Endothelial cell of umbilical vein (primary cell): Measurements from ENCODE around the gene DLEU7.

ENCODE experiments used
- EZH2 ChIP-seq: IDR thresholded peaks from 2 replicates; pipeline ENCODE4 v1.6.1; 2012; ENCODE audit warnings: borderline replicate concordance, low read depth, mild to moderate bottlenecking, moderate library complexity, low read length, inconsistent platforms; ENCODE audit not compliant: severe bottlenecking
- MYC ChIP-seq: IDR thresholded peaks from one replicate; pipeline ENCODE4 v1.6.1; 2011; ENCODE audit warnings: mild to moderate bottlenecking, low read depth, low read length
- POLR2A ChIP-seq: IDR thresholded peaks from 2 replicates; pipeline ENCODE4 v1.6.1; 2012; ENCODE audit warnings: low read depth, mild to moderate bottlenecking, control low read depth, low read length
- POLR2AphosphoS5 ChIP-seq: IDR thresholded peaks from 2 replicates; pipeline ENCODE4 v1.6.1; 2012; ENCODE audit warnings: low read depth, mild to moderate bottlenecking, control low read depth, low read length, moderate library complexity; ENCODE audit not compliant: insufficient read depth
- TF ChIP-seq, protein P1 (sequence below), 2 donors: IDR thresholded peaks; 1 replicate in 1 of 2; 2 replicates in 1 of 2; pipeline ENCODE4 v1.5.1; 2011; ENCODE audit warnings: low read length in 2 of 2, mild to moderate bottlenecking in 2 of 2, moderate library complexity in 2 of 2, control low read depth in 1 of 2, inconsistent platforms in 1 of 2, low read depth in 1 of 2; ENCODE audit not compliant: insufficient read depth in 1 of 2; ENCODE audit errors: extremely low read depth in 1 of 2

DNA sequence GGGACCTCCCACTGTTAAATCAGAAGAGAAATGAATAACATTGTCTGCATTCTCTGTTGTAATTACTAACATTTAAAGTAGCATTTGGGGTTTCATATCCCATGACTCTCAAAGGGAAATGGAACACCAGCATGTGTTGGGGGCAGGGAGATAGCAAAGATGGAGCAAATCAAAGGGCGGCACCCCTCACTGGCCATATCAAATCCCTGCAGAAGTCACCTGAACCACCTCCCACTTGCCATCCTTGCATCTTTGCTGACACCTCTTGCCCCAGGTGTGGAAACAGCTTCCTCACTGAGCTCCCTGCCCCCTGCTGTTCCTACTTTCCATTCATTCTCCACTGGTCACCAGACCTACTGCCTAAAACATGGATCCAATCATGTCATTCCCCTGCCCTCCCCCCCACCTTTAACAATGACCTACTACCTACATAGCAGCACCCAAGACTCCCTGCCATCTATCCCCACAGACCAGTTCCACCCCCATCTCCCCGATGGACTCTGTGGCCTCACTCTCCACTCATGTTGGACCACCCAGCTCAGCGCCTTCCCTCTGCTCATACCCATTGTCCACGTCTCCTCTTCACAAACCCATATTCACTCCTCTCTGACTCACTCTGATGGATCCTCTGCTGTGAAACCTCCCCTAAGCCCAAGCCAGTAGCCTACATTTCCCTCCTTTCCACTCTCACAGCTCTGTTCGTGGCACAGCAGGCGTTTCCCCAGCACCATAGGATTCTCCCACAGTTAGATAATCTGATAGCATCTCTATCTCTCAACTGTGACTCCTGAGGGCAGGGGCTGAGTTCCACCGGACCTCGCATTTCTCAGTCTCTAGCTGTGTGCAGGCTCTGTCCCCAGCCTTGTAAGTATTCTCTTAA is 55.9 kb downstream of the DLEU7 start:
- TF ChIP-seq, protein P1, sequence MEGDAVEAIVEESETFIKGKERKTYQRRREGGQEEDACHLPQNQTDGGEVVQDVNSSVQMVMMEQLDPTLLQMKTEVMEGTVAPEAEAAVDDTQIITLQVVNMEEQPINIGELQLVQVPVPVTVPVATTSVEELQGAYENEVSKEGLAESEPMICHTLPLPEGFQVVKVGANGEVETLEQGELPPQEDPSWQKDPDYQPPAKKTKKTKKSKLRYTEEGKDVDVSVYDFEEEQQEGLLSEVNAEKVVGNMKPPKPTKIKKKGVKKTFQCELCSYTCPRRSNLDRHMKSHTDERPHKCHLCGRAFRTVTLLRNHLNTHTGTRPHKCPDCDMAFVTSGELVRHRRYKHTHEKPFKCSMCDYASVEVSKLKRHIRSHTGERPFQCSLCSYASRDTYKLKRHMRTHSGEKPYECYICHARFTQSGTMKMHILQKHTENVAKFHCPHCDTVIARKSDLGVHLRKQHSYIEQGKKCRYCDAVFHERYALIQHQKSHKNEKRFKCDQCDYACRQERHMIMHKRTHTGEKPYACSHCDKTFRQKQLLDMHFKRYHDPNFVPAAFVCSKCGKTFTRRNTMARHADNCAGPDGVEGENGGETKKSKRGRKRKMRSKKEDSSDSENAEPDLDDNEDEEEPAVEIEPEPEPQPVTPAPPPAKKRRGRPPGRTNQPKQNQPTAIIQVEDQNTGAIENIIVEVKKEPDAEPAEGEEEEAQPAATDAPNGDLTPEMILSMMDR (IDR thresholded peaks at IDR 0.05; ENCODE audit: extremely low read depth in 1 of 2, insufficient read depth in 1 of 2, low read depth in 1 of 2, low read length in 2 of 2) = no peak
- TF ChIP-seq MYC = no peak
- TF ChIP-seq POLR2AphosphoS5 = no peak
- no peak for TF ChIP-seq POLR2A
- TF ChIP-seq EZH2 = no peak
